Measurements from ENCODE around the gene LRRC8B. TPM values are rescaled to one million over a fixed set of nuclear protein-coding genes. Genes with fewer than 3 reads are reported as not detected.

Gene LRRC8B
- total RNA-seq, 3 donors from 2014 or later (not counting 1 experiment from before 2014, with no cell fraction given), result 1.7 to 2.9 (median 2.9) TPM

DNA sequence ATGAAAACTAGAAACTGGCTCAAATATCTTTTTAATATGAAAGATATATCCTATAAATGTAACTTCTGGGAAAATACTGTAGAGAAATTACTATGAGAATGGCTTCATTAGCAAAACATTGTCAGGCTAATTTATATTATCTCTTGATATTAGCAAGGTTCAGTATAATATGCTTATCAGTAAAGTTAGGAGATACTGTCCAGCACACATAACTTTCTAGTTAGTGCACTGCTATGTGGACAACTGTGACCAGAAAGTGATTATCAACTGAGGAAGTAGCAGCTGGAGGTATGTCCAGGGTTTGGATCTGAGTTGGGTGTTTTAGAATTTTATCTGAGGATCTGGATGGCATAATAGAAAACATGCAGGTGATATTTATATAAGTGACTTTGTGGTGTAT, 115.8 kb downstream of the LRRC8B start:
- DNase-seq (no peak), ATAC-seq (no peak)
- Histone ChIP-seq H3K27me3 (ENCODE audit: control insufficient read depth, insufficient read depth, low read length) (no peaks in the 10 kb centered on the region), H3K4me1 (ENCODE audit: control insufficient read depth, insufficient read depth, low read length) (no peaks in the 10 kb centered on the region), H3K27ac (ENCODE audit: low read length) (no peak overlapping the region), H3K4me3 (ENCODE audit: low read length) (no peak overlapping the region), H3K36me3 (ENCODE audit: control insufficient read depth, insufficient read depth, low read length) (no peaks in the 10 kb centered on the region), H3K9me3 (ENCODE audit: control insufficient read depth, insufficient read depth, low read length) (no peaks in the 10 kb centered on the region)
- intact Hi-C loops (cut with micrococcal nuclease), result no loop called here
- Mint-ChIP-seq H3K4me1 (peaks cover 54% of the 10 kb centered on the region in 2 donors), H3K27ac (peak overlapping the region; percentile 38 to 48), H3K4me3 (no peak overlapping the region), H3K36me3 (peaks cover under 1% of the 10 kb centered on the region), H3K27me3 (ENCODE audit: low read depth in 2 of 2) (no peaks in the 10 kb centered on the region), H3K9me3 (peaks cover 0 to 4% of the 10 kb centered on the region in 2 donors)
- TF ChIP-seq CTCF (IDR thresholded peaks at IDR 0.05), result no peak

DNA sequence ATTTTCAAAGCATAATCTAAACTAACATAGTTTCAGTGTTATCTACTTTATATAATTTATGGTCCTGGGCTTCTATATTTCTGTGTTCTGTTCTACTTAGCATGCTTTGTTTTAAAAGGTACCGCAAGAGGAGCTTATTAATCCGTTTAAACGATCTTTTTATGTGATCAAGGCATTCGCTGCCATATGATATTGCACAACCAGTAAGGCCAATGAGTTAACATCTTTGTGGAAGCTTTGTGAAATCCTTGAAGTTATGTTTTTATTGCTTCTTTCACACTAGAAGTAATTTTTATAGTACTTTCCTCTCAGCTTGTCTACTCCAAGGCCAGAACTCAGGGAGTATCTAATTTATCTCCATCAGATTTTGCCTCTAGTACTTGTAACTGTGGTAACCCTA, 117.2 kb downstream of the LRRC8B start:
- H3K4me3 ChIP-seq (ENCODE audit: low read length), result no peak overlapping the region
- Mint-ChIP-seq H3K36me3 (peaks cover 10% of the 10 kb centered on the region), H3K9me3 (peaks cover 0 to 4% of the 10 kb centered on the region in 2 donors), H3K4me1 (peaks cover 42% of the 10 kb centered on the region in 2 donors), H3K4me3 (no peak overlapping the region), H3K27me3 (ENCODE audit: low read depth in 2 of 2) (no peaks in the 10 kb centered on the region), H3K27ac (no peak overlapping the region)
- ATAC-seq, result no peak
- no peak for DNase-seq
- H3K36me3 ChIP-seq (ENCODE audit: control insufficient read depth, insufficient read depth, low read length), result no peaks in the 10 kb centered on the region
- WGBS (ENCODE audit: insufficient coverage), result 100% methylated on average over 4 of the region's 4 CpGs
- H3K27me3 ChIP-seq (ENCODE audit: control insufficient read depth, insufficient read depth, low read length), result no peaks in the 10 kb centered on the region
- intact Hi-C loops (cut with micrococcal nuclease), result no loop called here
- H3K27ac ChIP-seq (ENCODE audit: low read length), result no peak overlapping the region
- H3K4me1 ChIP-seq (ENCODE audit: control insufficient read depth, insufficient read depth, low read length), result no peaks in the 10 kb centered on the region
- H3K9me3 ChIP-seq (ENCODE audit: control insufficient read depth, insufficient read depth, low read length), result no peaks in the 10 kb centered on the region
- no peak for TF ChIP-seq CTCF (IDR thresholded peaks at IDR 0.05)

DNA sequence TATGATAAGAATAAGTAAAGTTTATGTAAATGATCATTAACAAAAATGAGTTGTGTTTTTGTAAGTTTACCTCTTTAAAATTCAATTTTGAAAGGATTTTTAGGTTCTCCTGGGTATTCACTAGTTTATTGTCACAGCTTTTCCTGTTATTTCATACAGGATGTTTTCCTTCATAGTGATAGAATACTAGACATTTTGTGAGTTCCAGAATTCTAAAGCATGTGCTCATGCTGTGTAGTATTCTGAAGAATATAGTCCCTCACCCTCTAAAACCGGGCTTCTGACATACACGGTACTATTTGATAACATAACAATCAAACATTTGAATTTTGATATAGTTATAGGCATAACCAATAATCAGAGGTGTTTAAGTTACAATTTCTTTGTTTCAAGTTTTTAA, 118.9 kb downstream of the LRRC8B start:
- Mint-ChIP-seq H3K9me3 (peaks cover 0 to 4% of the 10 kb centered on the region in 2 donors), H3K4me1 (peaks cover 27 to 30% of the 10 kb centered on the region in 2 donors), H3K27me3 (ENCODE audit: low read depth in 2 of 2) (no peaks in the 10 kb centered on the region), H3K36me3 (peaks cover 10% of the 10 kb centered on the region), H3K4me3 (no peak overlapping the region), H3K27ac (no peak overlapping the region)
- H3K9me3 ChIP-seq (ENCODE audit: control insufficient read depth, insufficient read depth, low read length), result no peaks in the 10 kb centered on the region
- ATAC-seq (no peak), DNase-seq (no peak)
- no peak for TF ChIP-seq CTCF (IDR thresholded peaks at IDR 0.05)
- intact Hi-C loops (cut with micrococcal nuclease), result no loop called here
- no CpG with 5 or more reads among the region's 2 CpGs for whole genome bisulfite sequencing (ENCODE audit: insufficient coverage)
- H3K4me3 ChIP-seq (ENCODE audit: low read length), result no peak overlapping the region
- no peaks in the 10 kb centered on the region for H3K36me3 ChIP-seq (ENCODE audit: control insufficient read depth, insufficient read depth, low read length)
- no peak overlapping the region for H3K27ac ChIP-seq (ENCODE audit: low read length)
- no peaks in the 10 kb centered on the region for H3K4me1 ChIP-seq (ENCODE audit: control insufficient read depth, insufficient read depth, low read length)
- no peaks in the 10 kb centered on the region for H3K27me3 ChIP-seq (ENCODE audit: control insufficient read depth, insufficient read depth, low read length)

GRCh38 chr1:89644119-89644814, 119.6 kb downstream of the LRRC8B start:
- Histone ChIP-seq H3K4me1 (ENCODE audit: control insufficient read depth, insufficient read depth, low read length) (no peaks in the 10 kb centered on the region), H3K27ac (ENCODE audit: low read length) (no peak overlapping the region), H3K36me3 (ENCODE audit: control insufficient read depth, insufficient read depth, low read length) (no peaks in the 10 kb centered on the region), H3K4me3 (ENCODE audit: low read length) (no peak overlapping the region), H3K27me3 (ENCODE audit: control insufficient read depth, insufficient read depth, low read length) (no peaks in the 10 kb centered on the region), H3K9me3 (ENCODE audit: control insufficient read depth, insufficient read depth, low read length) (no peaks in the 10 kb centered on the region)
- DNase-seq, result no peak
- Mint-ChIP-seq H3K9me3 (peaks cover 0 to 4% of the 10 kb centered on the region in 2 donors), H3K36me3 (peaks cover 10% of the 10 kb centered on the region), H3K27ac (no peak overlapping the region), H3K4me3 (no peak overlapping the region), H3K27me3 (ENCODE audit: low read depth in 2 of 2) (no peaks in the 10 kb centered on the region), H3K4me1 (peaks cover 30% of the 10 kb centered on the region in 2 donors)
- ATAC-seq, result no peak
- WGBS (ENCODE audit: insufficient coverage), result 95% methylated on average over 9 of the region's 9 CpGs
- TF ChIP-seq CTCF (IDR thresholded peaks at IDR 0.05), result no peak
- intact Hi-C loops (cut with micrococcal nuclease), result no loop called here

Measured in natural killer cell (primary cell).